ENCODE results near the gene INPP4B. TPM values are rescaled to one million over a fixed set of nuclear protein-coding genes. Genes with fewer than 3 reads are reported as not detected.

The INPP4B gene
- total RNA-seq, 4 donors from 2014 or later: 38.9 to 48.7 (median 44.2) TPM

GRCh38 chr4:142158980-142159379 lies 687.1 kb downstream of the INPP4B start:
- Histone ChIP-seq H3K27ac (no peak overlapping the region), H3K27me3 (no peaks in the 10 kb centered on the region), H3K4me1 (no peaks in the 10 kb centered on the region), H3K9me3 (no peaks in the 10 kb centered on the region), H3K36me3 (no peaks in the 10 kb centered on the region), H3K4me3 (no peak overlapping the region)
- no peak for TF ChIP-seq CTCF (IDR thresholded peaks at IDR 0.05)
- no peak for TF ChIP-seq POLR2A (IDR thresholded peaks at IDR 0.05)
- DNase-seq: no peak

GRCh38 chr4:142156256-142156655 lies 689.8 kb downstream of the INPP4B start:
- no peaks in the 10 kb centered on the region for H3K36me3 ChIP-seq
- TF ChIP-seq POLR2A (IDR thresholded peaks at IDR 0.05): no peak
- no peak for TF ChIP-seq CTCF (IDR thresholded peaks at IDR 0.05)
- H3K27ac ChIP-seq: no peak overlapping the region
- no peaks in the 10 kb centered on the region for H3K9me3 ChIP-seq
- H3K27me3 ChIP-seq: no peaks in the 10 kb centered on the region
- H3K4me3 ChIP-seq: no peak overlapping the region
- H3K4me1 ChIP-seq: no peaks in the 10 kb centered on the region
- no peak for DNase-seq

GRCh38 chr4:142155347-142155746 lies 690.8 kb downstream of the INPP4B start:
- H3K9me3 ChIP-seq: no peaks in the 10 kb centered on the region
- TF ChIP-seq CTCF (IDR thresholded peaks at IDR 0.05) (no peak), POLR2A (IDR thresholded peaks at IDR 0.05) (no peak)
- no peaks in the 10 kb centered on the region for H3K4me1 ChIP-seq
- no peak overlapping the region for H3K4me3 ChIP-seq
- no peaks in the 10 kb centered on the region for H3K36me3 ChIP-seq
- no peaks in the 10 kb centered on the region for H3K27me3 ChIP-seq
- no peak for DNase-seq
- no peak overlapping the region for H3K27ac ChIP-seq

GRCh38 chr4:142150483-142150882 lies 695.6 kb downstream of the INPP4B start:
- no peak for DNase-seq
- Histone ChIP-seq H3K4me3 (no peak overlapping the region), H3K27ac (no peak overlapping the region), H3K4me1 (no peaks in the 10 kb centered on the region), H3K27me3 (no peaks in the 10 kb centered on the region), H3K36me3 (no peaks in the 10 kb centered on the region), H3K9me3 (no peaks in the 10 kb centered on the region)
- TF ChIP-seq CTCF (IDR thresholded peaks at IDR 0.05): no peak
- TF ChIP-seq POLR2A (IDR thresholded peaks at IDR 0.05): no peak

GRCh38 chr4:142144813-142145212 lies 701.3 kb downstream of the INPP4B start:
- Histone ChIP-seq H3K36me3 (peaks cover 0 to under 1% (median 0%) of the 10 kb centered on the region in 3 donors), H3K27me3 (no peaks in the 10 kb centered on the region), H3K4me1 (no peaks in the 10 kb centered on the region), H3K9me3 (no peaks in the 10 kb centered on the region), H3K27ac (no peak overlapping the region), H3K4me3 (no peak overlapping the region)
- DNase-seq: no peak
- TF ChIP-seq CTCF (IDR thresholded peaks at IDR 0.05): no peak
- no peak for TF ChIP-seq POLR2A (IDR thresholded peaks at IDR 0.05)

All from Peyer's patch (tissue), 4 donors.